Suprapubic skin (tissue), 4 donors: Measurements from ENCODE around the gene TARDBP. TPM values are rescaled to one million over a fixed set of nuclear protein-coding genes. Genes with fewer than 3 reads are reported as not detected.
A peak's percentile ranks its signal among the peaks of the same experiment; 100 is the strongest.

Experiments
- DNase-seq, 2 donors: peaks; one replicate each; pipeline ENCODE4 v3.0.0-alpha.2; 2019; ENCODE audit warnings: low spot score in 2 of 2
- H3K27ac ChIP-seq: fragments of 200-600 bp; sonication (generic); one replicate; pipeline ENCODE4 v1.5.1; 2019
- H3K27me3 ChIP-seq: fragments of 200-600 bp; sonication (generic); one replicate; pipeline ENCODE4 v1.5.1; 2019
- H3K36me3 ChIP-seq: fragments of 200-600 bp; sonication (generic); one replicate; pipeline ENCODE4 v1.5.1; 2019
- H3K4me1 ChIP-seq: fragments of 200-600 bp; sonication (generic); one replicate; pipeline ENCODE4 v1.5.1; 2019
- H3K4me3 ChIP-seq: fragments of 200-600 bp; sonication (generic); one replicate; pipeline ENCODE4 v1.5.1; 2019; ENCODE audit warnings: mild to moderate bottlenecking
- H3K9me3 ChIP-seq: fragments of 200-600 bp; sonication (generic); one replicate; pipeline ENCODE4 v1.5.1; 2019
- CTCF ChIP-seq, 2 donors: fragments of 200-600 bp in 1 of 2; fragments of 450-650 bp in 1 of 2; sonication (generic) in 1 of 2; IDR thresholded peaks; one replicate each; pipeline ENCODE4 v1.5.1; 2016 to 2019; ENCODE audit warnings: antibody characterized with exemption in 2 of 2, mild to moderate bottlenecking in 1 of 2, moderate library complexity in 1 of 2
- EP300 ChIP-seq: sonication (generic); formaldehyde crosslinking; IDR thresholded peaks from one replicate; pipeline ENCODE4 v1.6.1; 2017; ENCODE audit warnings: antibody characterized with exemption
- POLR2A ChIP-seq, 2 donors: fragments of 450-650 bp; IDR thresholded peaks; one replicate each; pipeline ENCODE4 v1.6.1; 2017; ENCODE audit warnings: antibody characterized with exemption in 2 of 2, mild to moderate bottlenecking in 2 of 2, moderate library complexity in 2 of 2
- POLR2AphosphoS5 ChIP-seq, 3 donors: sonication (generic); formaldehyde crosslinking; IDR thresholded peaks; one replicate each; pipeline ENCODE4 v1.6.1; 2017; ENCODE audit warnings: antibody characterized with exemption in 3 of 3
- WGBS: methylation state at CpG from one replicate; pipeline ENCODE4 v1.1.5; 2018; 5-methylcytosine and 5-hydroxymethylcytosine counted together
- total RNA-seq, 4 donors: library from RNA; depleted of rRNA; stranded (reverse); fragments of >200 nt; gene quantifications; one replicate each; pipeline ENCODE4 v1.1.0, GENCODE V29; 2016

The TARDBP gene
- total RNA-seq, 4 donors from 2014 or later = 92.7 to 287 (median 156) TPM

DNA sequence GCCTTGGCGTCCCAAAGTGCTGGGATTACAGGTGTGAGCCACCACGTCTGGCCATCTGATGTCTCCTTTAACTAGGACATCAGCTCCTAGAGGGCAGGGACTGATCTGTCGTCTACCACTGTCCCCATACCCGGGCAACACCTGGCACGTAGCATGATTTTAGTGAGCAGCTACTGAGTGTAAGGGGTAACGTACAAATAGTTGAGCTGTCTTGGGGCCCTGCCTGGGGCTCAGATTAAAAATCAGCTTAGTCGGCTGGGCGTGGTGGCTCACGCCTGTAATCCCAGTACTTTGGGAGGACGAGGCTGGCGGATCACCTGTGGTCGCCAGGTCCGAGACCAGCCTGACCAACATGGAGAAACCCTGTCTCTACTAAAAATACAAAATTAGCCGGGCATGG lies 45.6 kb downstream of the TARDBP start:
- Histone ChIP-seq H3K9me3 (no peaks in the 10 kb centered on the region), H3K4me3 (no peak overlapping the region), H3K27me3 (no peaks in the 10 kb centered on the region), H3K27ac (no peak overlapping the region), H3K36me3 (peaks cover 30% of the 10 kb centered on the region), H3K4me1 (peaks cover 30% of the 10 kb centered on the region)
- TF ChIP-seq CTCF (IDR thresholded peaks at IDR 0.05) = no peak
- no peak for TF ChIP-seq POLR2AphosphoS5 (IDR thresholded peaks at IDR 0.05)
- TF ChIP-seq EP300 = no peak
- no peak for TF ChIP-seq POLR2A (IDR thresholded peaks at IDR 0.05)
- DNase-seq = no peak
- 85% methylated on average over 13 of the region's 14 CpGs for WGBS

DNA sequence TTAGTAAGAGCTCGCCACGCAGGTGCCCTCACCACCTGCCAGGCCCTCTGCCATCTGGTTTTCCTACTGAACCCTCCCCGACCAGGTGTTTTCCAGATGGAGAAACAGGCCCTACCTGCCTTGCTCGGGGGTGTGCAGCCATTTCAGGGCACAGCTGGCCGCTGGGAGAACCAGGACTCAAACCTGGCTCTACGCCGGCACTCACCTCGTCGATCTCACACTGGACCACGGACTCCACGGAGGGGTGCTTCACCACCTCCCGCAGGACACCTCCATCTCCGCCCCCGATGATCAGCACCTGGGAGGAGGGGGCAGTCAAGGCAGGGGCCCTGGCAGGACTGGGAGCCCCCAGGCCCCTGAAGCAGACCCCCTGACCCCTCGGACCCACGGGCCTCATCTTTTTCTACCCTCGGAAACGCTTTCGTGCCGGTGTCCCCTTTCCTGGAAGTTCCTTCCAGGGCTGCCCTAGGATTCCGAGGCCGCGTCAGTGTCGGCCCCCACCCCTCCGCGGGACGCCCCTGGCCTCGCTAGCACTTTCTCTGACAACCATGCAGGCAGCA lies 46.2 kb downstream of the TARDBP start:
- TF ChIP-seq POLR2AphosphoS5 (IDR thresholded peaks at IDR 0.05) (no peak), EP300 (no peak), CTCF (IDR thresholded peaks at IDR 0.05) (no peak), POLR2A (IDR thresholded peaks at IDR 0.05) (no peak)
- Histone ChIP-seq H3K4me3 (peak overlapping the region; percentile 83), H3K27ac (no peak overlapping the region), H3K36me3 (peaks cover 30% of the 10 kb centered on the region), H3K9me3 (no peaks in the 10 kb centered on the region), H3K4me1 (peaks cover 28% of the 10 kb centered on the region), H3K27me3 (no peaks in the 10 kb centered on the region)
- WGBS = 36% methylated on average over 24 of the region's 28 CpGs
- no peak for DNase-seq

- no peaks in the 10 kb centered on the region for H3K9me3 ChIP-seq
- H3K4me3 ChIP-seq = peak overlapping the region; percentile 83
- no peak for DNase-seq
- TF ChIP-seq CTCF (IDR thresholded peaks at IDR 0.05) = no peak
- TF ChIP-seq POLR2A (IDR thresholded peaks at IDR 0.05) = no peak
- no peak for TF ChIP-seq POLR2AphosphoS5 (IDR thresholded peaks at IDR 0.05)
- TF ChIP-seq EP300 = no peak
- H3K4me1 ChIP-seq = peaks cover 30% of the 10 kb centered on the region
- H3K36me3 ChIP-seq = peaks cover 30% of the 10 kb centered on the region
- no peaks in the 10 kb centered on the region for H3K27me3 ChIP-seq
- peak overlapping the region; percentile 27 for H3K27ac ChIP-seq
- WGBS = 8% methylated on average over 2 of the region's 72 CpGs
These were observed 46.9 kb downstream of the TARDBP start for GRCh38 chr1:11059155-11059967.

- Histone ChIP-seq H3K27me3 (no peaks in the 10 kb centered on the region), H3K4me3 (peak within 1 kb of the TSS; percentile 83), H3K4me1 (peaks cover 30% of the 10 kb centered on the region), H3K9me3 (no peaks in the 10 kb centered on the region), H3K27ac (peak within 1 kb of the TSS; percentile 81), H3K36me3 (peaks cover 26% of the 10 kb centered on the region)
- peak in 1 of 2 donors; percentile 41 for TF ChIP-seq POLR2A (IDR thresholded peaks at IDR 0.05)
- TF ChIP-seq EP300 = no peak
- peak in 2 of 3 donors; percentile 21 to 43 for TF ChIP-seq POLR2AphosphoS5 (IDR thresholded peaks at IDR 0.05)
- TF ChIP-seq CTCF (IDR thresholded peaks at IDR 0.05) = peak; percentile 67 to 85
- peak in 1 of 2 donors; percentile 87 for DNase-seq
- WGBS = under 1% methylated on average over 15 of the region's 83 CpGs
These were observed 47.7 kb downstream of the TARDBP start, which contains the start of gene SRM for GRCh38 chr1:11059968-11060830. SRM (minus strand) TSS chr1:11060018; CDS start chr1:11059943, 75 bp downstream.
